Stimulated activated CD4-positive, alpha-beta T cell treated with anti-CD3 and anti-CD28 coated beads, Interleukin-4, amount 100 ng/mL, for 4 hours (primary cell): ENCODE data around the gene CTLA4.

Experiments
- DNase-seq, 2 experiments: peaks; one replicate each; pipeline ENCODE4 v3.0.0-alpha.2; 2020

CTLA4 gene

GRCh38 chr2:203892207-203892606 is 24.6 kb downstream of the CTLA4 start:
- DNase-seq, result no peak

GRCh38 chr2:203893401-203893800 is 25.8 kb downstream of the CTLA4 start:
- no peak for DNase-seq

DNA sequence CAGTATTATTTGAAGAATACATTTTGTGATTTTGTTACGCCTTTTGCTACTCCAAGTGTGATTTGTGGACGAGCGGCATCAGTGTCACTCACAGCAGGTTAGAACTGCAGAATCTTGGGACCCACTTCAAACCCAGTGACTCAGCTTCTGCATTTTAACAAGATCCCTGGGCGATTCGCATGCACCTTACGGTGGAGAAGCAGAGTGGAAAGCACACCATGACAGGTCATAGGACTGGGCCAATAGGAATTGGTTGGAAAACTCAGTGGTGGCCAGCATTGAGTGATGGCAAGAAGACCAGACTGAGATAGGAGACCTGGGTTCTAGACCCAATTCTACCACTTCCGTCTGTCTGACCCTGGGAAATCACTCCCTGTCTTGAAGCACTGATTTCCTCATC is 26.3 kb downstream of the CTLA4 start:
- no peak for DNase-seq

DNA sequence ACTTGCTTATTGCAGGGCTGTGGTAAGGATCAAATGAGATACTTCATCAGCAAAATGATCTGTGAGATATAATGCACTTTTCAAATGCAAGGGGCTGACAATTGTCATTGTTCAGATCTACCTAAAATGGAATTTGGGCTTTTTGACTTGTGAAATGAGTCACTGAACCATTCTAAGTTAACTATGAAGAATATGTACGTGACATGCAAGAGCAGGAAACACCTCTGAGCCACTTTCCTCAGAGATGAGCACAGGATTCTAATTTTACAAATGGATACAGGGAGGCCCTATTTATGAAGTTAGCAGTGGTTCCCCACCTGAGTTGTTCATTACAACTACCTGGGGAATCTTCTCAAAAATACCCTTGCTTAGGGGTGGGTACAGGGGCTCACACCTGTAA is 26.7 kb downstream of the CTLA4 start:
- no peak for DNase-seq

DNA sequence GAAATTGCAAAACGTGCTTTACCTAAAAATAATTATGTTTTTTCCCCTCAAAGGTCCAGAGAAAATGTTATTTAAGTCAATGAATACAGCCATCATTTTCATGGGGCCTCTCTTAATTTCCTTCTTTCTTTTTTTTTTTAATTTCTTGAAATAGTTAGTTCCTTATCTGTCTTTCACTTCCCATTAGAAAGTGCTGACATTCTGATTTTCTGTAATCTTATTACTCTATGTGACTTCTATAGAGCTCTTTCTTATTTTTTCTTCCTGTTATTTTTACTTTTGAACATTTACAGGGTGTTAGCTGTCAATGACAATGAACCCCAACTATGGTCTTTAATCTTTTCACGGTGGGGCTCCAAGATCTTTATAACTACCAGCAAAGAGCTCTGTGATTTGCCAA is 30.0 kb downstream of the CTLA4 start:
- no peak for DNase-seq

GRCh38 chr2:203898657-203899056 is 31.1 kb downstream of the CTLA4 start:
- DNase-seq, result no peak

- no peak for DNase-seq
Measured at GRCh38 chr2:203900253-203900652, 32.7 kb downstream of the CTLA4 start.

DNA sequence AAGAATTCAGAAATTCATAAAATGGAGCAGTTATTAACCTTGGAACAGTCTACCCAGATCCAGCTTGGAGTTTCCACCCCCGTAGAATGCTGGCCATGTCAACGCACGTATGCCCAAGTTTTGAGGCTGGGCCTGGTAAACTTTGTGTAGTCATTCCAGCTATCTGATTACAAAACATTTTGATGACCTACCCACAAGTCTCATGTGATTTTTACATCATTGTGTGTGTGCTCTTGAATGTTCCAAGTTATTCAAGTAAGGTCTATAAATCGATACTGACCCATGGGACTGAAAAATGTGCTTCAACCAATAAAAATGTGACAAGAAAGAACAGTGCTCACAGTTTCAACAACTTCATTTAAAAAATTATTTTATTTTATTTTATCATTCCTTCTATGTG is 36.5 kb downstream of the CTLA4 start:
- no peak for DNase-seq

GRCh38 chr2:203905656-203906055 is 38.1 kb downstream of the CTLA4 start:
- DNase-seq, result no peak

DNA sequence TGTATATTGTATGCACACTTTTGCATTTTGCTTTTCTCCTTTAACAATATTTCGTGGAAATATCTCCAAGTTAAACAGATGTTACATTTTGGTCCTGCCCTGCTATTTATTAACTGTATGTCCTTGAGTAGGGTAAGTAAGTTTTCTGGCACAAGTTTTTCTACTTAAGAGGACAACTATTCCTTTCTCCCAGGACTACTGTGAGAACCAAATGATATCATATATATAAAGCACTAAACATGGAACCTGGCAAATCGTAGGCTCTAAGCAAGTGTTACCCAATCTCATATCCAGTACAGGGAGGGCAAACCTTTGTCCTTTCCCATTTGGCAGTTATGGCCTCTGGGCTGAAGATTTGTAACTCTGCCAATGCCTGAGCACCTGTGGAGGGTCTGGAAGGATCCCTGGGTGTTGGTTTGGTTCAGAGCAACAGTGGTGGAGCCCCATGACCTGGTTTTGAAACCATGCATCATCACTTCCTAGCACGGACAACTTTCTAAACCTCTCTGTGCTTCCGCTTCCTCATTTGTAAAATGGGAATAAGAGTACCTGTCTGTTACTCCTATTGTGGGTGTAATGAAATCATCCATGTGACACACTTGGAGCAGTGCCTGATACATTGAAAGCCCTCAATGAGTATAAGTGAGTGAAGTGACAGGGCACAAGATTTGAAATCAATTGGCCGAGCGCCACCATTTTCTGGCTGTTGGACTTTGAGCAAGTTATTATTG is 40.7 kb downstream of the CTLA4 start:
- no peak for DNase-seq

DNA sequence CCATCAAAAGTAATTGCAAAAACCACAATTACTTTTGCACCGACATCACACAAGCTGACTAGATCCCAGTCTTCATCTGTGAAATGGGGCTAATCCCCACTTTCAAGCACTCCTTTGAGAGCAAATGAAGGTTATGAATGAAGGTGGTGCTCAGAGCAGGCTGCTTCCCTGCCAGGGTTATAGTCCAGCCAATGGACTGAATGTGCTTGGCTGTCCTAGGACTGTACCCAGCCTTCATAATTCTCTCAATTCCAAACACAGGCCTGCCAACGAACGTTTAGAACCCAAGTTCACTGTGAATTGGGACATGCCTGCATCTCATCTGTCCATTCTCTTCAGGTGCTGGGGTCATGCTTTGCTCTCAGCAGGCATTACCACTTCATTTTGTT is 41.2 kb downstream of the CTLA4 start:
- no peak for DNase-seq

GRCh38 chr2:203909261-203909967 is 41.8 kb downstream of the CTLA4 start:
- DNase-seq, result no peak

DNA sequence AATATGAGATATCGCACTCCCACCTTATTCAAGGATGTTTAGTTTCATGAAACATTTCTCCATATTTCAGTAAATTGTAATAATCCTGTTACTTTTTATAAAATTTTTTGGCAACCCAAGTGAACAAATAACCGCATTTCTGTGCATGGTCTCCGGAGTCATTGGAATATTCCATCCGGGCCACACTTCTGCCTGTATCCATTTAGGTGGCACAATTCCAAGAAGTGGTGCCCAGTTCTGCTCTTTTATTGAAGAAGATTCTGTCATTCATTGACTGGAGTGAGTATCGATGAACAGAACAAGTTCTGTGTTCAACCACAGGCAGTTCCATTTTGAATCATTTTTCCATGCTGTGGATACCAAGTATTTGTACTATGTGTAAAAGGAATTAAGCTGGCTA is 42.4 kb downstream of the CTLA4 start:
- DNase-seq, result no peak

- DNase-seq, result no peak
Measured at GRCh38 chr2:203913947-203914346, 46.4 kb downstream of the CTLA4 start.

DNA sequence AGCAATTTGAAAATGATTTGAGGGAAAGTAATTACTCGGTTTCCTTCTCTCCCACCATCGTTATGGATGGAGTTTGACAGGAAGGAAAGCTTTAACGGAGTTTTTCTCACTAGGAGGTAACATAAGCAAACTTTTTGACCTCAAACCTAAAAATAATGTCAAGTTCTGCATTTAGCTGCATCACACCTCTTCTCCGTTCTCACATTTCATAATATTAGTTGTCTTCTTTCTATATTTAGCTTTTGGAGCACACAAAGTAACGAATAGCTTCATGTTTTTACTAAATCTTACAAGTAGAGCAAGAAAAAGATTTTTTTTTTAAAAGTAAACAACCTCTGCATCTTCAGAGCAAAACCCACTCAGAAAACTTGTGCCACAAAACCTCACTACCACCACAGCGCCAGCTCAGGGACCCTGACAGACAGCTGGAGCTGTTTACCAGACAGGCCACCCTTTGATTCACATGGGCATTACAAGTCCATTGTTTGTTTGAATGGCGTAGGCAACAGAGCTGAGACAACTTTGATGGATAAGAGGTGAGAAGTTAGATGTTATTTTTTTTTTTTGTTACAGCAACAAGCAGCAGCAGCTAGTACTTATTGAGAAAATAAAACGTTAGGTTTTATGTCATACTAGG is 47.1 kb downstream of the CTLA4 start:
- no peak for DNase-seq

GRCh38 chr2:203915256-203915655 is 47.7 kb downstream of the CTLA4 start:
- DNase-seq, result no peak

- DNase-seq, result no peak
Measured at GRCh38 chr2:203916756-203917155, 49.2 kb downstream of the CTLA4 start.

DNA sequence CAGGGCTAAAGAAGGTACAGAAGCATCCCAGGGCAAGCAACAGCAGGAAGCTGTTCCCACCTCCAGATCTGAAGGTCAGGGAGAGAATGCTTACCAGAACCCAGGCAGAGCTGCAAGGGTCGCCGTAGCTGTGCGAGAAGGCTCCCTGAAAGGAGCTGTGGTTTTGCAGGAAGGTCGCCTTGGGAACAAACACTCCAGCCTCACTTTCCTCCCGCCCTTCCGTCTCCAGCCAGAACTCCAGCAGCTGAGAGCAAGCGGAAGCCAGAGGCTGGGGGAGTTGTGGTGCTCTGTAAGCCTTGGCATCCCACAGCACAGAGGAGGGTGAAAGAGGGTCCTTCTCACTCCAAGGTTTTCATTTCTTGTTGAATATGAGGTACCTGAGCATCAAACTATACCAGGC is 50.7 kb downstream of the CTLA4 start:
- DNase-seq, result no peak

DNA sequence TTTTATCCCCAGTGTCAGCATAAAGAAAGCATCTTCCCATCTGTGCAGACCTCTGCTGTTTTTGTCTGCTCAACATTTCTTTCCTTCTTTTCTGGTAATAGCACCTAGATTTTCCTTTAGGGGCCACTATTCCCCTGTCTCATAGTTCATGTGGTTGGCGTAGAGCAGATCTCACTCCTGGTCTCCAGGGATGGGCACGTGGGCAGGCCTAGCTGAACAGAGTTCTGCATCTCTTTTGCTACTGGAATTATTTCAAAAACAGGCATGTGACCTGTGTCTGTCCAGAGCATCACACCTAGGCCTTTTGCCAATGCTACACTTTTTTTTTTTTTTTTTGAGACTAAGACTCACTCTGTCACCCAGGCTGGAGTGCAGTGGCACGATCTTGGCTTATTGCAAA is 51.3 kb downstream of the CTLA4 start:
- no peak for DNase-seq
